ENCODE results near the gene BCDIN3D. TPM values are rescaled to one million over a fixed set of nuclear protein-coding genes. Genes with fewer than 3 reads are reported as not detected.

BCDIN3D gene
- polyA plus RNA-seq, 1 of the 3 experiments (the other 2 are of a cell fraction) = 2.3 TPM

- H3K4me3 ChIP-seq (ENCODE audit: low read depth in 2 of 2, low read length in 1 of 2) = no peak overlapping the region
- POLR2A ChIA-PET = no interaction called here
- no peaks in the 10 kb centered on the region for H3K9me2 ChIP-seq
- H3K4me1 ChIP-seq (ENCODE audit: control insufficient read depth in 1 of 2, insufficient read depth in 2 of 2, low read depth in 1 of 2, low read length in 1 of 2) = no peaks in the 10 kb centered on the region
- H3K27me3 ChIP-seq (ENCODE audit: insufficient read depth) = no peaks in the 10 kb centered on the region
- no peak for DNase-seq
- H2AFZ ChIP-seq (ENCODE audit: low read depth) = no peak overlapping the region
- no peaks in the 10 kb centered on the region for H3K9me3 ChIP-seq
- WGBS (ENCODE audit: low lambda C conversion rate) = 98% methylated on average over 9 of the region's 12 CpGs
- H3K36me3 ChIP-seq (replicated peaks in 1 of 2; ENCODE audit: control insufficient read depth in 1 of 2, insufficient read depth in 2 of 2, low read length in 1 of 2) = peaks cover 0 to 59% of the 10 kb centered on the region in 2 experiments
- TF ChIP-seq USF2 (IDR thresholded peaks at IDR 0.05; ENCODE audit: borderline replicate concordance, low read depth, low read length) = no peak
- TF ChIP-seq TAF1 (IDR thresholded peaks at IDR 0.05; ENCODE audit: borderline replicate concordance, low read depth, low read length) = no peak
- H3K9ac ChIP-seq = no peak overlapping the region
- H4K20me1 ChIP-seq (ENCODE audit: insufficient read depth) = no peaks in the 10 kb centered on the region
- CTCF ChIA-PET = interaction anchor here (1.3 to 2.2 kb wide), 4 partner anchors 18 to 171 kb away, joined by 5 to 10 read pairs (median 6); no protein-coding TSS in a partner anchor
- H3K79me2 ChIP-seq (ENCODE audit: insufficient read depth) = no peaks in the 10 kb centered on the region
- H3K4me2 ChIP-seq = no peak overlapping the region
- no peak overlapping the region for H3K27ac ChIP-seq (ENCODE audit: low read depth in 2 of 2, low read length in 1 of 2)
- no peaks in the 10 kb centered on the region for H3F3A ChIP-seq (replicated peaks; ENCODE audit: insufficient read depth)
Measured at GRCh38 chr12:49796155-49796554, 46.8 kb downstream of the BCDIN3D start.

GRCh38 chr12:49795654-49796105 lies 47.2 kb downstream of the BCDIN3D start:
- no peak for TF ChIP-seq FOXM1 (IDR thresholded peaks at IDR 0.05; ENCODE audit: low read depth)
- TF ChIP-seq POLR2AphosphoS5 (IDR thresholded peaks at IDR 0.05; ENCODE audit: low read depth, low read length) = no peak
- Histone ChIP-seq H3K79me2 (ENCODE audit: insufficient read depth) (no peaks in the 10 kb centered on the region), H3K4me1 (ENCODE audit: control insufficient read depth in 1 of 2, insufficient read depth in 2 of 2, low read depth in 1 of 2, low read length in 1 of 2) (no peaks in the 10 kb centered on the region), H3K9me2 (no peaks in the 10 kb centered on the region), H3F3A (replicated peaks; ENCODE audit: insufficient read depth) (no peaks in the 10 kb centered on the region), H3K27me3 (ENCODE audit: insufficient read depth) (no peaks in the 10 kb centered on the region), H3K4me2 (no peak overlapping the region), H4K20me1 (ENCODE audit: insufficient read depth) (no peaks in the 10 kb centered on the region), H2AFZ (ENCODE audit: low read depth) (no peak overlapping the region), H3K4me3 (ENCODE audit: low read depth in 2 of 2, low read length in 1 of 2) (no peak overlapping the region), H3K9ac (no peak overlapping the region), H3K9me3 (no peaks in the 10 kb centered on the region), H3K36me3 (replicated peaks in 1 of 2; ENCODE audit: control insufficient read depth in 1 of 2, insufficient read depth in 2 of 2, low read length in 1 of 2) (peaks cover 0 to 55% of the 10 kb centered on the region in 2 experiments), H3K27ac (ENCODE audit: low read depth in 2 of 2, low read length in 1 of 2) (no peak overlapping the region)
- no peak for DNase-seq
- POLR2A ChIA-PET = no interaction called here
- 94% methylated on average over 10 of the region's 12 CpGs for WGBS (ENCODE audit: low lambda C conversion rate)
- CTCF ChIA-PET = interaction anchor here (0.6 to 2.2 kb wide), 7 partner anchors 9 to 171 kb away, joined by 3 to 10 read pairs (median 5); no protein-coding TSS in a partner anchor

- Histone ChIP-seq H3F3A (replicated peaks; ENCODE audit: insufficient read depth) (no peaks in the 10 kb centered on the region), H3K4me3 (ENCODE audit: low read depth in 2 of 2, low read length in 1 of 2) (no peak overlapping the region), H3K9me2 (no peaks in the 10 kb centered on the region), H2AFZ (ENCODE audit: low read depth) (no peak overlapping the region), H3K27ac (ENCODE audit: low read depth in 2 of 2, low read length in 1 of 2) (no peak overlapping the region), H3K9ac (no peak overlapping the region), H3K27me3 (ENCODE audit: insufficient read depth) (no peaks in the 10 kb centered on the region), H3K36me3 (replicated peaks in 1 of 2; ENCODE audit: control insufficient read depth in 1 of 2, insufficient read depth in 2 of 2, low read length in 1 of 2) (peaks cover 0 to 50% of the 10 kb centered on the region in 2 experiments), H3K9me3 (no peaks in the 10 kb centered on the region), H3K79me2 (ENCODE audit: insufficient read depth) (no peaks in the 10 kb centered on the region), H4K20me1 (ENCODE audit: insufficient read depth) (no peaks in the 10 kb centered on the region), H3K4me2 (no peak overlapping the region), H3K4me1 (ENCODE audit: control insufficient read depth in 1 of 2, insufficient read depth in 2 of 2, low read depth in 1 of 2, low read length in 1 of 2) (no peaks in the 10 kb centered on the region)
- DNase-seq = no peak
- 85% methylated on average over 20 of the region's 32 CpGs for WGBS (ENCODE audit: low lambda C conversion rate)
- POLR2A ChIA-PET = no interaction called here
- no peak for TF ChIP-seq NFIC (IDR thresholded peaks at IDR 0.05; ENCODE audit: borderline replicate concordance)
- no peak for TF ChIP-seq TEAD4 (IDR thresholded peaks at IDR 0.05; ENCODE audit: borderline replicate concordance, insufficient read depth)
- TF ChIP-seq NRF1 (IDR thresholded peaks at IDR 0.05; ENCODE audit: low read depth, low read length) = no peak
- TF ChIP-seq JUND (IDR thresholded peaks at IDR 0.05) = no peak
- TF ChIP-seq POLR2AphosphoS5 (IDR thresholded peaks at IDR 0.05; ENCODE audit: low read depth, low read length) = no peak
- TF ChIP-seq TAF1 (IDR thresholded peaks at IDR 0.05; ENCODE audit: borderline replicate concordance, low read depth, low read length) = no peak
- no peak for TF ChIP-seq CHD2 (IDR thresholded peaks at IDR 0.05; ENCODE audit: low read length, partially characterized antibody)
- TF ChIP-seq MAX (IDR thresholded peaks at IDR 0.05; ENCODE audit: low read depth) = no peak
- CTCF ChIA-PET = interaction anchor here (0.6 to 2.2 kb wide), 8 partner anchors 9 to 72 kb away, joined by 3 to 10 read pairs (median 3); no protein-coding TSS in a partner anchor
Measured at GRCh38 chr12:49794811-49795653, 47.9 kb downstream of the BCDIN3D start.
